ENCODE results near the gene MAPK8IP1.
"Not testable (repeated sequence)": the region's sequence is repeated elsewhere in the genome, so short reads cannot be mapped to it uniquely, and the experiment has no call there.

Gene MAPK8IP1

DNA sequence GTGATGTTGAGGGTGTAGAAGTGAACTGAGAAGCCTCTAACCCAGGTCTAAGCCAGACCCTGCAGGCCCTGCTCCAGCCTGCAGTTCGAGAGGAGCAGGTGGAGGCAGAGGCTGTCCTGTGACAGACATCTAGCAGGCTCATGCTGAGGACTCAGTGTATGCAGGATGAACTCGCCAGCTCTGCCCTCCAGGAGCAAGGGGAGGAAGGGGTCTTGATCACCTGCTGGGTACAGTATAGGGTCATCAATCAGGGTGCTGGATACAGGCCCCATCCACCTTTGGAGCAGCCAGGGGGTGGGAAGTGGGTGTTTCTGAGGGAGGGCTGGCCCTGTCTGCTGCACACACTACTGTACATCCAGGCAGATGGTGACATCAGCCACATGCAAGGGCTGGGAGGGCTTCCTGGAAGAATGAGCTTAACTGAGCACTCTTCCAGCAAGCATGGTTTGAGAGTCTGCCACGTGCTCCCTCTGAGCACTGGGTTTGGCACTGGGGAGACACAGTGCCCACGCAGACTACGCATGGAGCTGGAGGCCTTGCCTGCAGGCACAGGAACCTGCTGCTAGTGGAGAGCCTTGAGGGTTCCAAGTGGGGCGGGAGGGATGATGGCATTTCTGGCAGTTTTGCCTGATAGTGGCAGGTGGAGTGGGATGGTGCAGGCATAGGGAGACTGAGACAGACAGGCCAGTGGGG lies 9.2 kb downstream of the MAPK8IP1 start:
- no peak for DNase-seq

DNA sequence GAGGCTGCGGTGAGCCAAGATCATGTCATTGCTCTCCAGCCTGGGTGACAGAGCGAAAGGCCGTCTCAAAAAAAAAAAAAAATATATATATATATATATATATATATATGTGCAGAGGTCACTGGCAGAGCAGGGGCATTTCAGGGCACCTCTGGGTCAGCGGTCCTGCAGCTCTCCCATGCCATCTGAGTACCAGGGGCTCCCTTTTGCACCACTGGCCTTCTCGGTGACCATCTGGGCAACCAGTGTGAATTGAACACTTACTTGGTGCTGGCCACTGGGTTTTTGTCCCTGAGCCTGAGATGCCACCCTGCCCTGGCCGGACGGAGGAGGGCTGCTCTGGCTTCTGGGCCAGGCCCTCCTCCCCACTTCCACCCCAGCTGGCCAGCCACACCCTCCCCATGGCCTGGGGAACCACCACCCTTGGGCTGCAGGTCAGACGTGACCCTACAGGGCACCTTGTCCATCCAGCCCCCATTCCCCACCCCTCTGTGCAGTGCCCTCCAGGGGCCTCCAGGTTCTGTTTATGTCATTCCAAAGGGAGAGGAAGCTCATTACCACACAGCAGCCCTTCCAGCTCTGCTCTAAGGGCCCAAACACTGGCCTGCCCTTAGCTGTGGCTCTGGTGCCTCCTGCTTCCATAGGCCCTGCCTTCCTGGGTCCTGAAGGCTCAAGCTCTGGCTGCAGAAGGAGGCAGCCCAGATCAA lies 10.3 kb downstream of the MAPK8IP1 start:
- no peak for DNase-seq

DNA sequence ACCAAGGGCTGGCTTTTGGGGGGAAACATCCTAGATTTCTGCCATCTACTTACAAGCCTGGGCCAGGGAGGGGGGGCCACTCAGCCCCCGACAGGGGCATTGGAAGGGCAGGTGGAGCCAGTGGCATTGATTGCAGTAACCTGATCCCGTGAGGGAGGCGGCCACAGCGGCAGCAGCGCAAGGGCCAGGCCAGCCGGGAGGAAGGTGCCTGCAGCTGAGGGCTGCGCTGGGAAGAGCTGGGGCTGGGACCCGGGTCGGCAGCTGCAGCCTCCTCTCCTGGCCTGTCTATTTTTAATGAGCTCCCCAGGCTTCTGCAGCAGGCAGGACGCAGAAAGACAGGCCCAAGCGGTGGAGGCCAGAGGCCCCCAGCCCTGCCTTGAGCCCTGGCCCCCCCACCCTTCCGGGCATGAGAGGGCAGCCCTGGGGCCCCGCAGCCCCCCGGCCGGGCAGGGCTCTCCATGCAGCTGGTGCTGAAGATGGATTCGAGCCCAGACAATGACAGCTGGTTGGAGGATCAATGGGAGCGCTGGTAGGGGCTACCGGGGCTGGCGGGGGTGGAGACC lies 11.1 kb downstream of the MAPK8IP1 start:
- DNase-seq: no peak

DNA sequence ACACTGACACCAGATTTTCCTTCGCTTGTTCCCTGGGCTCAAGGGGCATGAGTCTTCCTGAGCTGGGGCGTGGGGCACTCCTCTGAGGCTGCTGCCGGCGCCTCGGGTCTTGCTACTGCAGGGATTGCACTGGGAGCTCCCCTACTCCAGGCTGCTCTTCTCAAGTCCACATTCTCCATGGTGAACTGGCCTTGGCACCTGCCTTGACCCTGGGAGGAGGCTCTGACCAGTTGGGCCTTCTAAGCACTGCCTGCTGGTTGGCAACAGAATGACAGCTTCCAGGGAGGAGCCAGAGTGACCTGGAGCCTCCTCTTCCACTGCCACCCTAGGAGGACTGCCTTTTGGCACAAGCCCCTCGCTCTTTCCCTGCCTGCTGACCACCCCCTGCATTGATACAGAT lies 12.1 kb downstream of the MAPK8IP1 start:
- DNase-seq: no peak

DNA sequence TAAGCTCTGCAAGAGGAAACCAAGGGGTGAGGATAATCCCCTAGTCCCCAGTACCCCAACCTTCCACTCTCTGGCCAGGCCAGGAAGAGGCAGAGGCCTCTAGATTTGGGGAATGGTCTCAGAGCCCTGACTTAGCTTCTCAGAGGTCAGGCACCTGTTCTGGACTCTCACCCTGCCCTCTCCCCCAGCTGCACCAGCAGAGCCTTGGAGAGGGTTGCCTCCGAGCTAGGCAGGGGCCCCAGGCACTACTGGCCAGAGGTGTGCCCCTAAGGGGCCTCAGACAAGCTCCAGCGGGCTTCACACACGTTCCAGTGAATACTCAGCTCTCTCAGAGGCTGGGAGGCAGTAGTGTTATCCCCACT lies 13.6 kb downstream of the MAPK8IP1 start:
- no peak for DNase-seq

DNA sequence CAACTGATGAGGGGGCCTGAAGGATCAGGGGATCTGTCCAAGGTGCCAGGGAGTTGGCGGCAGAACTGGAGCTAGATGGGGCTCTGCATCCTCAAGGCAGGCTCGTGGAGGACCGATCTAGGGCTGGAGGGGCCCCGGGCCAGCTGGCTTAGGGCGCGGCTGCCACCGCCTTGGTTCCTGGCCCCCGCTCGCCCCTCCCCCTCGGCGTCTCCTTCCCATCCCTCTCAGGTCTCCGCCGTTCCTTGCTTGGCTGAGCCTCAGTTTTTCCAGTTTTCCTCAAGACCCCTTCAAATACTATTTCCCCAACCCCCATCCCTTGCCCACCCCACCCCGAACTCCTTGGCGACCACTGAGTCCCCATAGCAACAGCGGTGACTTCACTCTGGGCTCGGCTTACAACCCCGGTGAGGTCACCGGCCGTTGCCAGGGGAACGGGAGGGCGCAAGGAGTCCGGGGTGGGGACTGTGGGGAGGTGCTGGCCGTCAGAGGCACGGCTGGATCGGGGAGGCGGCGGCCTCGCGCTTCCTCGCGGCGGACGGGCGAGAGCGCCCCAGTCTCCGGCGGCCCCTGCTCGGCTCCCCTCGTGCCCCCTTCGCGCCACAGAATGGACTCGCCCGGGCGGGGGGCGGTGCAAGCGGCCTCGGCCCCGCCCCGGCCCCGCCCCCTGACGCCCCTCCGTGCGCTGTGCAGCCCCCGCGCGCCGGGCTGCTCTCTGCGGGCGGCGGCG lies 14.2 kb downstream of the MAPK8IP1 start:
- peak in 1 of 4 experiments; percentile 40 for DNase-seq

GRCh38 chr11:45900175-45900800 lies 14.8 kb downstream of the MAPK8IP1 start:
- not testable (repeated sequence) for DNase-seq

GRCh38 chr11:45900916-45901617 lies 15.6 kb downstream of the MAPK8IP1 start:
- DNase-seq: no peak

DNA sequence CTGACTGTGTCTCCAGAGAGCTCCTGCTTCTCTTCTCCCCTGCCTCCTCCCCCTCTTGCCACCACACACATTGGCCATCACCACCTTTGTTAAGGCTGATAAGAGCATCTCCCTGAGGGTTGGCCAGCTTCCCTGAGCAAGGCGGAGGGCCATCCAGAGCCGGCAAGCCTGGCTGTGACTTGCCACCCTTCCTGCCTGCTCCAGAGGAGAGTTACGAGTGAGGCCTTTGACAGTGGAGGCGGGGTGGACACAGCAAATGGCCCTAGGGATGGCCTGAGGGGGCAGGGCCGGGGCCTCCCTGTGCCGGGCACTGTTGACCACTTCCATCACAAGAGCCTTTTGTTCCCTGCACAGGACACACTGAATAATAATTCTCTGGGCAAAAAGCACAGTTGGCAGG lies 16.2 kb downstream of the MAPK8IP1 start:
- DNase-seq: no peak

- no peak for DNase-seq
Observed at GRCh38 chr11:45902452-45903380, 17.3 kb downstream of the MAPK8IP1 start.

- DNase-seq: no peak
Observed at GRCh38 chr11:45904309-45904915, 19.0 kb downstream of the MAPK8IP1 start.

DNA sequence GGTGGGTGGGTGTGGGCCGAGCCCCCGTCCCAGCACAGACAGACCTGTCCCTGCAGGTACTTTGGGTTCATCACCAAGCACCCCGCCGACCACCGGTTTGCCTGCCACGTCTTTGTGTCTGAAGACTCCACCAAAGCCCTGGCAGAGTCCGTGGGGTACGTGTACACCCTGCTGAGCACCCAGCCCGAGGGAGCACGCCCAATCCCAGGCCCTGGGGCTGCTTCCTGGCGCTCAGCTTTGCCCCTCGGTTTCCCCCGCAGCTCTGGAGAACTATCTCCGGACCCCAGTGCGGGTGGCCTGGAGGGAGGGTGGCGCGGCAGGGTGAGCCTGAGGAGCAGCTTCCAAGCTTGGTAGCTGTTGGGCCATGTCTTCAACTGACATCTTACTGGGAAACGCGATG lies 19.6 kb downstream of the MAPK8IP1 start:
- no peak for DNase-seq

DNA sequence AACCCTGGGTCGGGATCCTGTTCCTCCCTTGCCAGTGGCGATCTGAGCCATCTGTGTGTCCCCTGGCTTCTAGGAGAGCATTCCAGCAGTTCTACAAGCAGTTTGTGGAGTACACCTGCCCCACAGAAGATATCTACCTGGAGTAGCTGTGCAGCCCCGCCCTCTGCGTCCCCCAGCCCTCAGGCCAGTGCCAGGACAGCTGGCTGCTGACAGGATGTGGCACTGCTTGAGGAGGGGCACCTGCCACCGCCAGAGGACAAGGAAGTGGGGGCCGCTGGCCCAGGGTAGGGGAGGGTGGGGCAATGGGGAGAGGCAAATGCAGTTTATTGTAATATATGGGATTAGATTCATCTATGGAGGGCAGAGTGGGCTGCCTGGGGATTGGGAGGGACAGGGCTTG lies 20.1 kb downstream of the MAPK8IP1 start:
- DNase-seq: not testable (repeated sequence)

DNA sequence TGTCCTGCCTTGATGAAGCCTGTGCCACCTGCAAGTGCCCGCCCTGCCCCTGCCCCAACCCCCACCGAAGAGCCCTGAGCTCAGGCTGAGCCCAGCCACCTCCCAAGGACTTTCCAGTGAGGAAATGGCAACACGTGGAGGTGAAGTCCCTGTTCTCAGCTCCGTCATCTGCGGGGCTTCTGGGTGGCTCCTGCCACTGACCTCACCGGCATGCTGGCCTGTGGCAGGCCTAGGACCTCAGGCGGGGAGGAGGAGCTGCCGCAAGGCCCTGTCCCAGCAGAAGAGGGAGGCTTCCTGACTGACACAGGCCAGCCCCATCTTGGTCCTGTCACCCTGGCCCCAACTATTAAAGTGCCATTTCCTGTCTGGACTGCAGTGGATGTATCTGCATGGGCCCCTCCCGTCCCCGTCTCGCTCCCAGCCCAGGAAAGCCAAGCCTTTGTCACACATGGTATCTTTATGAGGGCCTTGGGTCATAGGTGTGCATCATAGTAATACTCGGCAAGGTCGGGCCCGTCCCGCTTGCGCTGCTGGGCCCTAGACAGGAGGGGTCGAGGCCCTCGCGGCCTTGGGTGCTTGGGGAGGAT lies 20.7 kb downstream of the MAPK8IP1 start:
- no peak for DNase-seq

DNA sequence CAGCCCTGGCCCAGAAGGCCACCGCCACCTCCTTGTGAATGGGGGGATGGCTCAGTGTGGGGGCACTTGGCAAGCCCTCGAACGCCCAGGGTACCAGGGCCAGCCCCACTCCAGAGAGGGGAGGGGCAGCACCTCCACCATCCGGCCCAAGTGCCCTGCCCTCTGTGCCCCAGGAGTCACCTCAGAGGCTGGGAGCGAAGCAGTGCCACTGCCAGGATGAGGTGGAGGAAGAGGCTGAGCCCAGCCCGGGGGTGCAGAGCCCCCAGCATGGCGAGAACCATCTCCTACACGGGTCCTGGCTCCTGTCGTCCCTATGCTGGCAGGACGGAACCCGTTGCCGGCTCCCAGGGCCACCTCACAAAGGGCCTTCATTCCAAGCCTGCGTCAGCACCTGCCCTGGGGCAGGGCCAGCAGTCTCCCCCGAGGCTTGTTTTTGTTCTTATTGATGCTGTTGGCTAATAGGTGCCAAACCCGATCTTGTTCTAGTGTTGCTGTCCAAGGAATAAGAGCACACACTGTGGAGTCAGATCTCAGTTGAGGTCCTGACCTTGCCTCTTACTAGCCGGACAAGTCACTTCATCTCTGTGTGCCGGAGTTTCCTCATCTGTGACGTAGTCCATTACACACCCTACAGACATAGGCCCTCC lies 21.6 kb downstream of the MAPK8IP1 start, which contains the start of gene FREY1:
FREY1 (minus strand) TSS at position 307 of the 647 bp plus-strand sequence; CDS start at position 281, 26 bp downstream.
- DNase-seq: no peak

- DNase-seq: no peak
Observed at GRCh38 chr11:45907911-45908370, 22.5 kb downstream of the MAPK8IP1 start.

GRCh38 chr11:45909594-45910475 lies 24.4 kb downstream of the MAPK8IP1 start:
- DNase-seq: no peak

- DNase-seq: no peak
Observed at GRCh38 chr11:45910623-45911022, 25.2 kb downstream of the MAPK8IP1 start.

DNA sequence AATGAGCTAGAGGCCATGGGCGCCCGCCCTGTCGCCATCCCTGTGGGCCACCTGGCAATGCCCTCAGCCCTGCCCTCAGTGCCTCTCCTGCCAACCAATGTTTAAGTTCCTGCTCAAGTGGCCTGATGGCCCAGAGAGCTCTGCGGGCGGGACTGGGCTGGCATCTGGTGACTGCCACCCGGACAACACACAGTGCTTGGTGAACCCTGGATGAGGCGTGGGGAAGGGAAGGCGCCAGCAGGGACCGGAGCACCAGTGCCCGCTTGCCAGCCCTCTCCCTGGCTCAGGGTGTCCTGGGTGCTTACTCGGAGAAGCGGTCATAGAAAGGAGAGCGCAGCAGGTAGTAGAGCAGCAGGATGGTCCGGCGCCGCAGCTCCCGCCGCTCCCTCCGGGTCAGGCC lies 28.1 kb downstream of the MAPK8IP1 start:
- DNase-seq: no peak
